Activated CD4-positive, alpha-beta T cell treated with anti-CD3 and anti-CD28 coated beads, Interleukin-2, amount 10 ng/mL, durations not matched to agents 24 days and 14 days (primary cell): Measurements from ENCODE around the gene GALNT2. TPM values are rescaled to one million over a fixed set of nuclear protein-coding genes. Genes with fewer than 3 reads are reported as not detected.

Experiments
- DNase-seq: peaks from one replicate; pipeline ENCODE4 v3.0.0; 2022
- H3K27ac Mint-ChIP-seq: one replicate; pipeline ENCODE4 v1.8.0; 2022; ENCODE audit warnings: mild to moderate bottlenecking, mixed read lengths
- H3K27me3 Mint-ChIP-seq: one replicate; pipeline ENCODE4 v1.8.0; 2022; ENCODE audit warnings: mixed read lengths
- H3K36me3 Mint-ChIP-seq: one replicate; pipeline ENCODE4 v1.8.0; 2022; ENCODE audit warnings: low read depth, mild to moderate bottlenecking, mixed read lengths
- H3K4me1 Mint-ChIP-seq: one replicate; pipeline ENCODE4 v1.8.0; 2021; ENCODE audit warnings: mixed read lengths
- H3K4me3 Mint-ChIP-seq: one replicate; pipeline ENCODE4 v1.8.0; 2022; ENCODE audit warnings: mild to moderate bottlenecking, moderate library complexity, mixed read lengths
- H3K9me3 Mint-ChIP-seq: one replicate; pipeline ENCODE4 v1.8.0; 2021; ENCODE audit warnings: mixed read lengths
- intact Hi-C: fragments of 100-400 bp; cut with micrococcal nuclease; formaldehyde crosslinking; loops from one replicate; pipeline ENCODE4 v1.15.1; 2023
- total RNA-seq: library from RNA; stranded (reverse); gene quantifications from 2 replicates; pipeline ENCODE4 v1.2.3, GENCODE V29; 2022

Gene GALNT2
- total RNA-seq, 1 donor from 2014 or later = 72.4 TPM

DNA sequence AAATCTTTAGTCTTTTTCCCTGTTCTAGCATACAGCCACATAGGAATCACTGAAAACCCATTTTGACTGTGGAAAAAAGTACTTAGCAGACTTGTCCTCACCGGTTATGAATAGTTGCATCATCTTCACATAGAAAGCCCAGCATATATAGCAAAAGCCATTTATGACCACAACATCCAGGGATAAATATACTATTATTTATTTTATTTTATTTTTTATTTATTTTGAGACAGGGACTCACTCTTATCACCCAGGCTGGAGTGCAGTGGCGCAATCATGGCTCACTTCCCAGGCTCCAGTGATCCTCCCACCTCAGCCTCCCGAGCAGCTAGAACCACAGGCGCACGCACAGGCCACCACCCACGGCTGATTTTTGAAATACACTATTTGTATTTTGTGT, 175.3 kb downstream of the GALNT2 start:
- no peak for DNase-seq
- Mint-ChIP-seq H3K27ac (peak overlapping the region; percentile 83), H3K9me3 (peaks cover 4% of the 10 kb centered on the region), H3K4me3 (no peak overlapping the region), H3K4me1 (peaks cover 40% of the 10 kb centered on the region), H3K27me3 (no peaks in the 10 kb centered on the region), H3K36me3 (peaks cover 60% of the 10 kb centered on the region)
- intact Hi-C loops = loop anchor here (5.0 kb wide), 2 partner anchors 75 to 115 kb away; no protein-coding TSS in a partner anchor

DNA sequence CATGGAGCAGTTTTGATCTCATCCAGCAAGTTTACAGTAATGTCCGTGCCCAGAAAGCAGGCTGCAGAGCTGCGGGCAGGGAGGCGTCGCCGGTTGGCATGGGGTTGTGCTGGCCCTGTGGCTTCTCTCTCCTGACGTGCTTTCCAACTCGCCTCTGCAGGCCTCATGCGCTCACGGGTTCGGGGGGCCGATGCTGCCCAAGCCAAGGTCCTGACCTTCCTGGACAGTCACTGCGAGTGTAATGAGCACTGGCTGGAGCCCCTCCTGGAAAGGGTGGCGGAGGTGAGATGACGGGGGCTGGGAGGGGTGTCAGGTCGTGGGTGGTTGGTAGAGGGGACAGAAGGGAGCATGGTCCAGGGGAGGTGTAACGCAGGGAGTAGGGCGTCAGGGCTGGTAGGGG, 176.1 kb downstream of the GALNT2 start:
- Mint-ChIP-seq H3K4me1 (peaks cover 39% of the 10 kb centered on the region), H3K4me3 (no peak overlapping the region), H3K27me3 (no peaks in the 10 kb centered on the region), H3K27ac (peak overlapping the region; percentile 68), H3K9me3 (peaks cover 4% of the 10 kb centered on the region), H3K36me3 (peaks cover 53% of the 10 kb centered on the region)
- no peak for DNase-seq
- intact Hi-C loops = loop anchor here (5.0 kb wide), 2 partner anchors 76 to 116 kb away; no protein-coding TSS in a partner anchor

DNA sequence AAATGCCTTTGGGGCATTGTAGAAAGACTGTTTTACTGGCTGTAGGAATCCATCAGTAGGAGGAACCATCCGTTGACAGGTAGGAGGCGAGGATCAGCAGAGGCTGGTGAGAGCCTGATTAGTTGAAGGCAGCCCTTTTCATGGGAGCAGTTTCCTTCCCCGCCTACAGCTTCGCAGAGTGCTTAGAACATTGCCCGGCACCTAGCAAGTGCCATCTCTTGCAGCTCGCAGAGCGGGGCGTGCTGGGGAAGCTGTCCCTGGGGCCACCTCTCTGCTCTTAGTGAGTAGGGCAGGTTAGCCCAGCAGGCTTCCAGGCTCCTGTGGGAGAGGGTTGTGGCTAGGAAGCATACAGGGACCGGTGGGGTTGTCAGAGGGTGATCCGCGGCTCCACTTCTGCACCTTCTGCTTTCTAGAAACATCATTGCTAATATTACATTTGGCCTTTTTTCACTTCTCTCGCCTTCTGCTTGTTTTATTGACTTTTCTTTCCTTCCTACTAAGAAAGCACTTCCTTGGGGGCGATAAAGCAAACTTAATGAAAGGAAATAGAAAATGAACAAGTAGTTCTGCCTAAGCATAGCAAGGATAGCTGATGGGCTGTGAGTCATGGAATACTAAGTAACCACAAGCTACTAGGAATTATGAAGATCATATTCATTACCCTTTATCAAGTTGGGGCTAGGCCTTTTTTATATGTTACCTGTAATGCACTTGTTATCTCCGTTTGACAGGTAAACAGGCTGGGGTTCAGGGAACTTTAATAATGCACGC, 176.7 kb downstream of the GALNT2 start:
- intact Hi-C loops = loop anchor here (5.0 kb wide), 2 partner anchors 76 to 116 kb away; no protein-coding TSS in a partner anchor
- Mint-ChIP-seq H3K36me3 (peaks cover 55% of the 10 kb centered on the region), H3K27me3 (no peaks in the 10 kb centered on the region), H3K27ac (peak overlapping the region; percentile 68), H3K4me1 (peaks cover 40% of the 10 kb centered on the region), H3K9me3 (peaks cover 4% of the 10 kb centered on the region), H3K4me3 (no peak overlapping the region)
- no peak for DNase-seq

DNA sequence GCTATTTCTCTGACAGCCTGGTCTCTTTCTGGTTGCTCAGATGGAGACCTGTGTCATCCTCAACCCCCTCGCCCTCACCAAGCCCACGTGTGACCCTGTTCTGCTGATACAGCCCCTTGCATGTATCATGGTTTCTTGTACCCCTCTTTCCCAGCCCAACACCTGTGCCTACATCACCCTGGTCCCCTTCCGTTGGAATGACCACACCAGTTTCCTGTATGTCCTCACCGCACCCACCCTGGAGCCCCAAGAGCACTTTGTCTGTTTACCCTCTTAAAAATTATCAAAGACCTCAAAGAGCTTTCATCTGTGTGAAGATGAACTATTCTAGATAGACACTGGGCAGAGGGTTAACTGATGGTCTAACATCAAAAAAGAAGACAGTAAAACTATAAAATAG, 179.5 kb downstream of the GALNT2 start:
- intact Hi-C loops = no loop called here
- no peak overlapping the region for H3K4me3 Mint-ChIP-seq
- peaks cover 36% of the 10 kb centered on the region for H3K4me1 Mint-ChIP-seq
- no peaks in the 10 kb centered on the region for H3K27me3 Mint-ChIP-seq
- H3K9me3 Mint-ChIP-seq = no peaks in the 10 kb centered on the region
- no peak for DNase-seq
- H3K36me3 Mint-ChIP-seq = peaks cover 59% of the 10 kb centered on the region
- H3K27ac Mint-ChIP-seq = no peak overlapping the region

DNA sequence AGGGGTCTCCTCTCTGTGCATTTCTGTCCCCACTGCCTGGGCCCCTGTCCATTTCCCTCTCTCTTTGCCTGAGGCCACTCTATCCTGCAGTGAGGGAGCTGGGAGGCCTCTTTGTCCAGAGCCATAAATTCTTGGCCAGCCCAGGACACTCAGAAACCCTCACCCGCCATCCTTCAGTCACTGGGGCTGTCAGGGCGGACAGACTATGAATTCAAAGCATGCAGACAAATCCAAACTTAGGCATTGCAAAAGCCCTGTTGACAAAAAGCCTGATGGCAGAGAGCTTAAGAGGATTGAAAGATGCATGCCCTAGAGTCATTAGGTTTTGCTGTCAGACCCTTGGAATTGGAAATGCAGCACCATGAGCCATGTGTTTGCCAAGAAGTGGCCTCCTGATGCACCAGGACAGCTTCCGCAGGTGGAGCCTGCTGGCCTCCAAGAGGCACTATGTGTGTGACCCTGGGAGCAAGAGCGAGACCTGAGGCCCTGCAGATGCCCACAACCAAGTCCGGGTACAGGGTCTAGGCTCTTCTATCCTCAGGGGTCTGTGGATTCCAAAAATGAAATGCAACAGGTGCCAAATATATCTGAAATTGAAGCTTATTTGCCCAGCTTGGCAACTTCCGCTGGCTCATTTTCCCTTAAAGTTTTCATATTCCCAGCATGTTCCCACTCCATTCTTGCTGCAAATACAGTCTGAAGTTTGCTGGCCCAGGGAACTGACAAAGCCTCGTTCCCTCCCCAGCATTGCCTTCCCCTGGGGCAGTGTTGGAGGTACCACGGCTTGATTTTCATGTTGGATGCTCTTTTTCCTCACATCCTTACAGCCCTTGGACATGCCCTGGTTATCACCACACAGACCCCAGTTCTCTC, 181.2 kb downstream of the GALNT2 start:
- H3K4me1 Mint-ChIP-seq = peaks cover 34% of the 10 kb centered on the region

DNA sequence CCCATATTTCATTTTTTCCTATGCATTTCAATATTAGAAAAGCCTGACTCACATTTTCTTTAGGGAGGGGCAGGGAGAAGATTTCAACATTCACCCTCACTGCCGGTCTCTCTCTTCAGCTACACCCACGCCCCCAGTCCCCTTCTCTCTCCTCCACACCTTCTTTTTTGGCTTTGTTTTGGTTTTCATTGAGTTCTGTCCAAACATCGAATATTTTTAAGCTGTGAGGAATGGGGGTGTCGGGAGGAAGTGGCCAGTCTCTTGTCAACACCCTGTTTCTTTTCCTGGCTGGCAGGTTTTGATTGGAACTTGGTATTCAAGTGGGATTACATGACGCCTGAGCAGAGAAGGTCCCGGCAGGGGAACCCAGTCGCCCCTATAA, 181.8 kb downstream of the GALNT2 start:
- peaks cover 34% of the 10 kb centered on the region for H3K4me1 Mint-ChIP-seq
- no peaks in the 10 kb centered on the region for H3K27me3 Mint-ChIP-seq
- peaks cover 61% of the 10 kb centered on the region for H3K36me3 Mint-ChIP-seq
- no peak for DNase-seq
- H3K4me3 Mint-ChIP-seq = no peak overlapping the region
- intact Hi-C loops = no loop called here
- no peaks in the 10 kb centered on the region for H3K9me3 Mint-ChIP-seq
- H3K27ac Mint-ChIP-seq = peak overlapping the region; percentile 66

More for the DNA sequence above, 181.2 kb downstream of the GALNT2 start:
- H3K9me3 Mint-ChIP-seq = no peaks in the 10 kb centered on the region
- H3K36me3 Mint-ChIP-seq = peaks cover 60% of the 10 kb centered on the region
- H3K27ac Mint-ChIP-seq = peak overlapping the region; percentile 66
- no peak overlapping the region for H3K4me3 Mint-ChIP-seq
- intact Hi-C loops = no loop called here
- no peaks in the 10 kb centered on the region for H3K27me3 Mint-ChIP-seq
- DNase-seq = no peak

DNA sequence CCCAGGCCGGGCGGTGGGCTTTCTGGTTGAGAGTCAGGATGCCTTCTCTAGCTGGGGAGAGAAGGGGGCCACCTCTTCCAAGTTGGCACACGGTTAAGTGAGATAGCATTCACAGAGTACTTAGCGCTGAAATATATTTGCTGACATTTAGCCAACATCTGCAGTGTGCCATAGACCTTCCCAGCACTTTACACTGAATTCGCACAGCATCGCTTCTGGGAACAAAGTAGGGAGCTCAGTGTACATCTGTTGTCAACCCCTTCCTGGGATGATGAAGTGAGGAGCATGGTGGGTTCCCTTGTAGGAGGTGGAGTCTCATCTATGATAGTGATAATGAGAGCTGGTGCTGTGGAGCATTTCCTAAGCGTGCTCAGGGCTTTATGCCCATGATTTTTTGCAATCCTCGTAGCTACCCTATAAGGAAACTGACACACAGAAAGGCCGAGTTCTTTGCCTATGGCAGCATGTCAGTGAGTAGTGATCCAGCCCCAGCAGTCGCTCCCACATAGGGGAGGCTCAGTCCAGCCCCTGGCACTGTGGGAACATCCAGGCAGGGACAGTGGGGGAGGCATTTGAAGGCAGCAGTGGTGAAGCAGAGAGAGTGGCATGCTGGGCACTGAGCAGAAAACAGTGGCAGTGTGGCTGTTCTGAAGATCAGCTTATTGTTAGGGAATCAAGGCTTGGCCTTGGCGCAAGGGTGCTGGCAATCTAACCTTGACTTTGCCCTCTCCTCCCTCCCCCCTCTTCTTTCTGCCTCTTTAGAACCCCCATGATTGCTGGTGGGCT, 182.8 kb downstream of the GALNT2 start:
- peak overlapping the region; percentile 76 for H3K27ac Mint-ChIP-seq
- H3K9me3 Mint-ChIP-seq = no peaks in the 10 kb centered on the region
- peaks cover 28% of the 10 kb centered on the region for H3K4me1 Mint-ChIP-seq
- peaks cover 58% of the 10 kb centered on the region for H3K36me3 Mint-ChIP-seq
- H3K4me3 Mint-ChIP-seq = no peak overlapping the region
- H3K27me3 Mint-ChIP-seq = no peaks in the 10 kb centered on the region
- intact Hi-C loops = loop anchor here (2.0 kb wide), 1 partner anchor 21 kb away; no protein-coding TSS in a partner anchor
- DNase-seq = no peak

DNA sequence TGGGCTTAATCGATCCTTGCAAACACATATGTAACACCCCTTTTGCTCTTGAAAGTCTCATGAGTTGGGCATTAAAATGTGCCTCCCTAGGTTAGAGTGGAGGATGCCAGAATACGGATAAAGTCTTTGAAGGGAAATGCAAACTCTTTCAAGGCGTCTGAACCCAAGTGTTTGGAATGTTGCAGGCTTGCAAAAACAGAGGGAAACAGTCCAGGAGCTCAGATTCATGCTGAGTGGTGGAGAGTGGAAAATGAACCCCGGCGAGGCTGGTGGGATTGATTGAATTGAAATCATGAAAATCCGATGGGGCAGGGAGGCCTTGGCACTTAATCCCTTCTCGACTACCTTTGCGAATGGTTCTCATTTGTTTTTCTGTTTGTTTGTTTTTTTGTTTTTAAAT, 183.6 kb downstream of the GALNT2 start:
- DNase-seq = no peak
- peaks cover 56% of the 10 kb centered on the region for H3K36me3 Mint-ChIP-seq
- peak overlapping the region; percentile 82 for H3K27ac Mint-ChIP-seq
- H3K4me3 Mint-ChIP-seq = no peak overlapping the region
- H3K4me1 Mint-ChIP-seq = peaks cover 24% of the 10 kb centered on the region
- no peaks in the 10 kb centered on the region for H3K9me3 Mint-ChIP-seq
- intact Hi-C loops = loop anchor here (1.0 to 2.0 kb wide), 3 partner anchors 10 to 41 kb away; no protein-coding TSS in a partner anchor
- no peaks in the 10 kb centered on the region for H3K27me3 Mint-ChIP-seq

DNA sequence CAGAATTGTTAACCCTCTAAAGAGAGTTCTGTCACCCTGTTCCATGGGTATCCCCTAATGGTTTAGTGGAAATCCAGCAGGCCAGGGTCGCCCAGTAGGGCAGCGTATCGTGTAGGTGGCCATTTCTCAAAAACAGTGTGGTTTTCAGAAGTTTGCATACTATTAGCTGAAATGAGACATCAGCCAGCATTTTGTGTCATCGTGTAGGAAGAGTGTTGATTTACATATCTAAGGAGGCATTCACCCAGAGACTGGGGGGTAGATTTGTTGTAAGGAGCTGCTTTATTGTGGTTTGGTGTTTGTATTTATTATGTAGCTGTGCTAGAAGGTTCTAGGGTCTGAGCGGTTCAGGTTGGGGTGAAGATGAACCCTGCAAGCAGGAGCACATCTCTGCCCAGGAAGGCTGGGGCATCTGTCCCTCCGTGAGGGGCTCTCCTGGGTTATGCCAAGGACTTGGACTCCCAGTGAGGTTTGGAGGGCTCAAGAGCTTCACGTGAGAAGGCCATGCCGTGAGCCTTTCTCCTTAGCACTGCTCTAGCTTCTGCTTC, 184.7 kb downstream of the GALNT2 start:
- Mint-ChIP-seq H3K9me3 (no peaks in the 10 kb centered on the region), H3K4me1 (peaks cover 20% of the 10 kb centered on the region), H3K27me3 (no peaks in the 10 kb centered on the region), H3K27ac (peak overlapping the region; percentile 82), H3K36me3 (peaks cover 54% of the 10 kb centered on the region), H3K4me3 (no peak overlapping the region)
- intact Hi-C loops = loop anchor here (1.0 to 2.0 kb wide), 3 partner anchors 11 to 42 kb away; no protein-coding TSS in a partner anchor
- no peak for DNase-seq

DNA sequence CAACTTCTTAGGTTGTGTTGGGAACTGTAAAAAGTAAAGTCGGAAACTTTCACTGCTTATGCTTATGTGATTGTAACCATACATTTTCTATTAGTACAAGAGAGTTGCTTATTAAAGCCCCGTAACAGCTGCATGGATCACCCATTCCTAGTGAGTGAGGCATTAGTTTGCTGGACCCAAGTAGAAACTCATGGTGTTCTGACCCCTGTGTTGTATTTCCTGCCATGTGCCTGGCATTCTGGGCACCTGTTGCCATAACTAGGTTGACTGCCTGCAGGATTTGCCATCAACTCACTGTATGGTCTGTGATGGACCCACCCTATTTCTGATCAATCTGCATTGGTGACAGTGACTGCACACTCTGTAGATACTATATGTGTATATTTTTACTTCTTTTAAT, 186.1 kb downstream of the GALNT2 start:
- Mint-ChIP-seq H3K27ac (no peak overlapping the region), H3K9me3 (no peaks in the 10 kb centered on the region), H3K36me3 (peaks cover 55% of the 10 kb centered on the region), H3K4me1 (peaks cover 20% of the 10 kb centered on the region), H3K27me3 (no peaks in the 10 kb centered on the region), H3K4me3 (no peak overlapping the region)
- intact Hi-C loops = no loop called here
- DNase-seq = no peak

DNA sequence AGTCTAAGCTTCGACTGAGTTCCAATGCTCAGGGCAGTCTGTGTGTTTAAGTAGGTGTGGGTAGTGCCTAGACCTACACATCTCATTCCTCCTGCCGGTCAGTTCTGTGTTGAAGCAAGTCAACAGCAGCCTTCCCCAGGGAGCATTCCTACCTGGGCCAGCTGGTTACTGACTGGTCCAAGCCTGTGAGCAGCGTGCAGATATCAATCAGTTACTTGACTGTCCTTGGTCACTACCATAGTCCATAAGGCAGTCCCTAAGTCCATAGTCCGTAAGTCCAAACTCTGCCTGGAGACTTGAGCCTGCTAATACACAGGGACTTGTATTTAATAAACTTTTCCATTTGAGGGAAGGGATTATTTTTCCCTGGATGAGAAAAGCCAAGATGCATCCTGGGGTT, 187.2 kb downstream of the GALNT2 start:
- H3K4me1 Mint-ChIP-seq = peaks cover 15% of the 10 kb centered on the region
- H3K4me3 Mint-ChIP-seq = no peak overlapping the region
- H3K27me3 Mint-ChIP-seq = no peaks in the 10 kb centered on the region
- no peaks in the 10 kb centered on the region for H3K9me3 Mint-ChIP-seq
- H3K36me3 Mint-ChIP-seq = peaks cover 56% of the 10 kb centered on the region
- DNase-seq = no peak
- H3K27ac Mint-ChIP-seq = no peak overlapping the region
- intact Hi-C loops = no loop called here

DNA sequence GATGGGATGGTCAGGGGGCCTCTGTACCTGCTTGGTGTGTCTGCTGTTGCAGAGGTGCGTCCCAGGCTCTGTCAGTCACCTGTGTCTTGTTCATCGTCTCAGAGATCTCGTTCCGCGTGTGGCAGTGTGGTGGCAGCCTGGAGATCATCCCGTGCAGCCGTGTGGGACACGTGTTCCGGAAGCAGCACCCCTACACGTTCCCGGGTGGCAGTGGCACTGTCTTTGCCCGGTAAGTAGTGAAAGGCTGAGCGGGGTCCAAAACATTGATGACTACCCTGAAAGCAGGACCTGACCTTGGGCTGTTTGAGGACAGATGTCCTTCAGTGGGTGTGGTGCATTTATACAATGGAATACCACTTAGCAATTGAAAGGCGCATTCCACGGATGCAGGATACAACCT, 188.1 kb downstream of the GALNT2 start:
- no peaks in the 10 kb centered on the region for H3K9me3 Mint-ChIP-seq
- no peak overlapping the region for H3K4me3 Mint-ChIP-seq
- peaks cover 15% of the 10 kb centered on the region for H3K4me1 Mint-ChIP-seq
- DNase-seq = no peak
- intact Hi-C loops = no loop called here
- peaks cover 57% of the 10 kb centered on the region for H3K36me3 Mint-ChIP-seq
- H3K27me3 Mint-ChIP-seq = no peaks in the 10 kb centered on the region
- no peak overlapping the region for H3K27ac Mint-ChIP-seq

DNA sequence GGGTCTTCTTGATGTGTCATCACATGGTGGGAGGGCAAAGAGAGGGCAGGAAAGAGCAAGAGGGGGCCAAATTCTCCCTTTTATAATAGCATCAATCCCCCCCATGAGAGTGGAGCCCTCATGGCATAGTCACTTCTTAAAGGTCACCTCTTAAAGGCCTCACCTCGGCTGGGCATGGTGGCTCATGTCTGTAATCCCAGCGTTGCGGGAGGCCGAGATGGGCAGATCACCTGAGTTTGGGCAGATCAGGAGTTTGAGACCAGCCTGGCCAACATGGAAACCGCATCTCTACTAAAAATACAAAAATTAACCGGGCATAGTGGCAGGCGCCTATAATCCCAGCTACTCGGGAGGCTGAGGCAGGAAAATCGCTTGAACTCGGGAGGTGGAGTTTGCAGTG, 189.0 kb downstream of the GALNT2 start:
- Mint-ChIP-seq H3K4me1 (peaks cover 12% of the 10 kb centered on the region), H3K9me3 (no peaks in the 10 kb centered on the region), H3K4me3 (no peak overlapping the region), H3K27ac (no peak overlapping the region), H3K27me3 (no peaks in the 10 kb centered on the region), H3K36me3 (peaks cover 51% of the 10 kb centered on the region)
- DNase-seq = no peak
- intact Hi-C loops = no loop called here
